ENCODE measurements around the gene NBEA. TPM values are rescaled to one million over a fixed set of nuclear protein-coding genes. Genes with fewer than 3 reads are reported as not detected.

Gene NBEA
- total RNA-seq, 1 donor from 2014 or later, result 10.8 TPM

DNA sequence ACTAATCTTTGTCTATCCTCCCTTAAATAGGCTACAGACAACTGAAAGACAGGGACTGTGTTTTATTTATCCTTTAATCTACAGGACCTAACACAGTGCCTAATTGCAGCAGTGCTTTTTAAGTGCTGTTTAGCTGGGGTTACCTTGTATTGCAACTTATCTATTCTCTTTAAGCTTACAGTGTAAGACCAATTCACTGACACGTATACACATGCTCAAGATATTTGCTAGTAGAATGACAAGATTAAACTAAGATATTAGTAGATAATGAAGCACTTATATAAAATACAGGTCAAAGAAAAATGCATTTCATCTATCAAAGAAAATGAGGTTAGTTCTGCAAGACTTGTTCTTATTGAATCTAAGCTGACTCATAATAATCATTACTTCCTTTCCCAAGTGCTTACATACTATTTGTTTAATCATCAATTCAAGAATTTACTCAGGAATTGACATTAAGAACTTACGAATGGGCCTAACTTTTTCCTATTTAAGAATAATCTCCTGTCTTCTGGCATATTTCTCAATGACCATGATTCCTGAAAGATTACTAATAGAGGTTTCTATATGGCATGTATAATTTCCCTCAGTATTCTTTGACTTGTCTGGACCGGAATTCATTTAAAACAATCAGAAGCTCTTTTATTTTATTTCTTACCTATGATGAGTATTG, 610.2 kb downstream of the NBEA start:
- H3K27me3 Mint-ChIP-seq (ENCODE audit: low read depth), result no peaks in the 10 kb centered on the region
- DNase-seq (ENCODE audit: low read depth, low spot score), result no peak
- TF ChIP-seq CTCF (conservative IDR thresholded peaks at IDR 0.05), result no peak
- H3K9me3 Mint-ChIP-seq, result no peaks in the 10 kb centered on the region
- no peak overlapping the region for H3K4me3 Mint-ChIP-seq
- H3K36me3 Mint-ChIP-seq (ENCODE audit: low read depth), result no peaks in the 10 kb centered on the region
- H3K4me1 Mint-ChIP-seq, result no peaks in the 10 kb centered on the region
- no peak overlapping the region for H3K27ac Mint-ChIP-seq (ENCODE audit: unreplicated experiment)

GRCh38 chr13:35554972-35555623, 613.0 kb downstream of the NBEA start:
- Mint-ChIP-seq H3K9me3 (no peaks in the 10 kb centered on the region), H3K36me3 (ENCODE audit: low read depth) (no peaks in the 10 kb centered on the region), H3K27me3 (ENCODE audit: low read depth) (no peaks in the 10 kb centered on the region), H3K4me1 (no peaks in the 10 kb centered on the region), H3K4me3 (no peak overlapping the region), H3K27ac (ENCODE audit: unreplicated experiment) (no peak overlapping the region)
- no peak for DNase-seq (ENCODE audit: low read depth, low spot score)
- TF ChIP-seq CTCF (conservative IDR thresholded peaks at IDR 0.05), result no peak

- DNase-seq (ENCODE audit: low read depth, low spot score), result no peak
- Mint-ChIP-seq H3K36me3 (ENCODE audit: low read depth) (no peaks in the 10 kb centered on the region), H3K27me3 (ENCODE audit: low read depth) (no peaks in the 10 kb centered on the region), H3K4me3 (no peak overlapping the region), H3K4me1 (no peaks in the 10 kb centered on the region), H3K27ac (ENCODE audit: unreplicated experiment) (no peak overlapping the region), H3K9me3 (no peaks in the 10 kb centered on the region)
- no peak for TF ChIP-seq CTCF (conservative IDR thresholded peaks at IDR 0.05)
Observed at GRCh38 chr13:35557475-35557874, 615.4 kb downstream of the NBEA start.

DNA sequence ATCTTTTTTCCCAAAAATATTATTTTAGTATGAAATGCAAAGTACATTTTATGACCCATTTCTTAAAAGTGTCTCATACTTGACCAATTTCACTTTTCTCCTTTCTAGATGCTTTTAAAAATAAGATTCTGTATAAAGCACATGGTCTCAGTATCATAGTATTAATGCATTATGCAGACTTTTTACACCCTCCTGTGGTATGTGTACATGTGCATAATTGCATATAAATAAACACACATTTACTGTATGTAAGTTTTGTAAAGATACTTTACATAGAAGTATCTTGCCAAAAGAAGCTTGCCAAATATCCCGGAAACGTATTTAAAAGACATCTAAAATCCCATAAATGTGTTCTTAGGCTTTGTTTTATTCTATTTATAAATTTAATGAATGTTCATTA, 619.5 kb downstream of the NBEA start:
- TF ChIP-seq CTCF (conservative IDR thresholded peaks at IDR 0.05), result no peak
- no peaks in the 10 kb centered on the region for H3K4me1 Mint-ChIP-seq
- H3K27ac Mint-ChIP-seq (ENCODE audit: unreplicated experiment), result no peak overlapping the region
- no peaks in the 10 kb centered on the region for H3K36me3 Mint-ChIP-seq (ENCODE audit: low read depth)
- DNase-seq (ENCODE audit: low read depth, low spot score), result no peak
- no peaks in the 10 kb centered on the region for H3K27me3 Mint-ChIP-seq (ENCODE audit: low read depth)
- no peak overlapping the region for H3K4me3 Mint-ChIP-seq
- H3K9me3 Mint-ChIP-seq, result no peaks in the 10 kb centered on the region

DNA sequence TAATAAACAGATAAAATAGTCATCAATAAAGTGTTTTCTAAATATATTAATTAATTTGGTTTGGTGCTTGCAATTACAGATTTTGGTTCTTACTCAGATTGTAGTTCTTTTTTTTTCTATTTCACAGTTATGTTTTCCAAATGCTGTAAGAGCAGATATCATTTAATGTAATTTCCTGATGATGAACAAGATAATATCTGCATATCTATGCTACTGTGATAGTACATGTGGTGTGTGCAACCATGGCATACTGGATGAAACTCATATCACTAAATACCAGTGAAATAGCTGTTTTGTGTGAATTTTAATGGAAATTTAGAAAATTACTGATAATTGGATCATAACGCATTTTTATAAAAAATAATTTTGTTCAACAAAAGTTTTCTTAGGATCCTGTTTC, 623.2 kb downstream of the NBEA start:
- DNase-seq (ENCODE audit: low read depth, low spot score), result no peak
- Mint-ChIP-seq H3K27ac (ENCODE audit: unreplicated experiment) (no peak overlapping the region), H3K4me1 (no peaks in the 10 kb centered on the region), H3K9me3 (no peaks in the 10 kb centered on the region), H3K27me3 (ENCODE audit: low read depth) (no peaks in the 10 kb centered on the region), H3K36me3 (ENCODE audit: low read depth) (no peaks in the 10 kb centered on the region), H3K4me3 (no peak overlapping the region)
- TF ChIP-seq CTCF (conservative IDR thresholded peaks at IDR 0.05), result no peak
